ENCODE data around the gene SPATA24. TPM values are rescaled to one million over a fixed set of nuclear protein-coding genes. Genes with fewer than 3 reads are reported as not detected.
A peak's percentile ranks its signal among the peaks of the same experiment; 100 is the strongest.

The SPATA24 gene
- total and polyA plus RNA-seq, 2 donors (not counting 1 experiment from before 2014, with no cell fraction given), result 5.6 to 7.4 TPM

DNA sequence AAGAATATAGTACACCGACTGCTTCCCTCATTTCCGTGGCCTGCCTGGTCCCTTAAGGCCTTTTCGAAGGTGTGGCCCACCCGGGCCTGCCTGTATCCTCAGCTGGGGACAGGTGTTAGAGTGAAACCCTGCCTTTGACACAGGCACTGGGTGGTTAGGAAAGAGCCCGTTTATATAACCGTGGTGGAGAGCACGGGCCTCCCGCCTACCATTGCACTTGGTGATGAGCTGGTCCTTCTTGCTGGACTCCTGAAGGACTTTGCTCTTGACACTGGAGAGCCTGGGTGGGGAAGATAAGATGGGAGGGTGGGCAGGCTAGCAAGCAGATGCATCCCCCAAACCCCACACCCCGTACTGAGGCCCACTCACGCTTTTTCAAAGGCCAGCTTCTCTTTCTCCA, 2.3 kb downstream of the SPATA24 start:
- H3K36me3 ChIP-seq (ENCODE audit: control insufficient read depth, insufficient read depth, low read length), result no peaks in the 10 kb centered on the region
- TF ChIP-seq, protein P1, sequence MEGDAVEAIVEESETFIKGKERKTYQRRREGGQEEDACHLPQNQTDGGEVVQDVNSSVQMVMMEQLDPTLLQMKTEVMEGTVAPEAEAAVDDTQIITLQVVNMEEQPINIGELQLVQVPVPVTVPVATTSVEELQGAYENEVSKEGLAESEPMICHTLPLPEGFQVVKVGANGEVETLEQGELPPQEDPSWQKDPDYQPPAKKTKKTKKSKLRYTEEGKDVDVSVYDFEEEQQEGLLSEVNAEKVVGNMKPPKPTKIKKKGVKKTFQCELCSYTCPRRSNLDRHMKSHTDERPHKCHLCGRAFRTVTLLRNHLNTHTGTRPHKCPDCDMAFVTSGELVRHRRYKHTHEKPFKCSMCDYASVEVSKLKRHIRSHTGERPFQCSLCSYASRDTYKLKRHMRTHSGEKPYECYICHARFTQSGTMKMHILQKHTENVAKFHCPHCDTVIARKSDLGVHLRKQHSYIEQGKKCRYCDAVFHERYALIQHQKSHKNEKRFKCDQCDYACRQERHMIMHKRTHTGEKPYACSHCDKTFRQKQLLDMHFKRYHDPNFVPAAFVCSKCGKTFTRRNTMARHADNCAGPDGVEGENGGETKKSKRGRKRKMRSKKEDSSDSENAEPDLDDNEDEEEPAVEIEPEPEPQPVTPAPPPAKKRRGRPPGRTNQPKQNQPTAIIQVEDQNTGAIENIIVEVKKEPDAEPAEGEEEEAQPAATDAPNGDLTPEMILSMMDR (conservative IDR thresholded peaks at IDR 0.05 in 1 of 2, IDR thresholded peaks at IDR 0.05 in 1 of 2; ENCODE audit: low read depth in 1 of 2, low read length in 2 of 2), result no peak
- TF ChIP-seq EZH2 (IDR thresholded peaks at IDR 0.05; ENCODE audit: low read length, missing control alignments), result no peak
- no peak overlapping the region for H3K27ac ChIP-seq (ENCODE audit: insufficient read depth, low read length)
- no peak for DNase-seq (ENCODE audit: low read depth in 2 of 2)
- H3K79me2 ChIP-seq (ENCODE audit: control insufficient read depth, insufficient read depth, low read length), result no peaks in the 10 kb centered on the region
- H3K4me3 ChIP-seq (replicated peaks in 1 of 4; ENCODE audit: control extremely low read depth in 1 of 4, insufficient read depth in 1 of 4, low read depth in 3 of 4, low read length in 4 of 4), result no peak overlapping the region
- H3K4me2 ChIP-seq (ENCODE audit: extremely low read depth, insufficient read depth, low read length), result no peak overlapping the region
- H2AFZ ChIP-seq (ENCODE audit: low read length), result no peak overlapping the region
- no peak overlapping the region for H3K9ac ChIP-seq (ENCODE audit: insufficient read depth, low read length)
- peaks cover 6% of the 10 kb centered on the region for H3K4me1 ChIP-seq (ENCODE audit: control insufficient read depth, extremely low read depth, insufficient read depth, low read length)
- no peaks in the 10 kb centered on the region for H3K9me3 ChIP-seq (ENCODE audit: control insufficient read depth, insufficient read depth, low read depth, low read length)
- H4K20me1 ChIP-seq (ENCODE audit: control insufficient read depth, extremely low read depth, insufficient read depth, low read length), result no peaks in the 10 kb centered on the region
- no peaks in the 10 kb centered on the region for H3K27me3 ChIP-seq (ENCODE audit: control insufficient read depth, insufficient read depth, low read length)

DNA sequence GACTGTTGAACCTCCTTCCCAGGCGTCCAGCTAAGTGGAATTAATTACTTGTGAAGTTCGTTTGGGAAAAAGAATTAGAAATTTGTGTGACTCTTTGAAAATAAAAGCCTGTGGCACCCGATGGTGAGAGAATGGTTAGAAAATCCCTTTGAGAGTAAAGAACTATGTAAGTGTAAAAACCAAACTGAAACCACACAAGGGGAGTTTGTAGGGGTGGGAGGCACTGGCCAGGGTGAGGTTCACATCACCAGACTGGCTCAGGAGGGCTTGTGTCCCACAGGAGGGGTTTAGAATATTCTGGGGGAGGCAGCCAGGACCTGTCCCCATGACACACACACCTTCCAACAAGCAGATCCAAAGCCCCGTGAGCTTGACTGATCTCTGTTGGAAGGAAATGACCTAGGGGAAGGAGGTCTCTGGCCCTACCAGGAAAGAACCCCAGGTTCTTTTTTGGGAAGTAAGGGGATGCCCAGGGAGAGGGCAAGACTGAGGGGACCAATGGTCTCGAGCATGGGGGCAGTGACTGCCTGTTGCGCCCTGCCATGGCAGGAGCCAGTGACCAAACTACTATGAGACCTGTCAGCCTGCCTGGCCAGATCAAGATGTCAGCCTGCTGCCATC, 4.3 kb downstream of the SPATA24 start:
- TF ChIP-seq EZH2 (IDR thresholded peaks at IDR 0.05; ENCODE audit: low read length, missing control alignments), result no peak
- TF ChIP-seq, protein P1 (conservative IDR thresholded peaks at IDR 0.05 in 1 of 2, IDR thresholded peaks at IDR 0.05 in 1 of 2; ENCODE audit: low read depth in 1 of 2, low read length in 2 of 2), result no peak
- Histone ChIP-seq H3K9ac (ENCODE audit: insufficient read depth, low read length) (no peak overlapping the region), H3K36me3 (ENCODE audit: control insufficient read depth, insufficient read depth, low read length) (no peaks in the 10 kb centered on the region), H3K27ac (ENCODE audit: insufficient read depth, low read length) (no peak overlapping the region), H3K9me3 (ENCODE audit: control insufficient read depth, insufficient read depth, low read depth, low read length) (no peaks in the 10 kb centered on the region), H3K4me2 (ENCODE audit: extremely low read depth, insufficient read depth, low read length) (no peak overlapping the region), H3K4me1 (ENCODE audit: control insufficient read depth, extremely low read depth, insufficient read depth, low read length) (peaks cover 13% of the 10 kb centered on the region), H2AFZ (ENCODE audit: low read length) (no peak overlapping the region), H3K79me2 (ENCODE audit: control insufficient read depth, insufficient read depth, low read length) (no peaks in the 10 kb centered on the region), H3K27me3 (ENCODE audit: control insufficient read depth, insufficient read depth, low read length) (peaks cover 3% of the 10 kb centered on the region), H4K20me1 (ENCODE audit: control insufficient read depth, extremely low read depth, insufficient read depth, low read length) (no peaks in the 10 kb centered on the region), H3K4me3 (replicated peaks in 1 of 4; ENCODE audit: control extremely low read depth in 1 of 4, insufficient read depth in 1 of 4, low read depth in 3 of 4, low read length in 4 of 4) (no peak overlapping the region)
- DNase-seq (ENCODE audit: low read depth in 2 of 2), result no peak

DNA sequence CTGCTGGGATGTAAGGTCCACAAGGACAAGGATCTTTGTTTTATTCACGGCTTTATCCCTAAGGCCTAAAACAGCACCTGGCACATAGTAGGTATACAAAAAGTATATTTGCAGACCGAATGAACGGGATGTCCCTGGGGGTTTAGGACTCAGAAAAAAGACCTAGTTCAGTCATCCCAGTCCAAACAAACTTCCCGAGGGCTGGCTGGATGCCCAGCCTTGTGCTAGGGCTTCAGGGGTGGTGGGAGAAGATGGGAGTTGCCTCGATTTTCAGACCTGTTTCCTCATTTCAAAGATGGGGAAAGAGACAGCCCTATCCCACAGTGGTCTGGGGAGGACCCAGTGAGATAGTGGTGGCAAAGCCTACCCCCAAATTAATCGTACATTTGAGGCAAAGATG, 6.0 kb downstream of the SPATA24 start:
- no peaks in the 10 kb centered on the region for H4K20me1 ChIP-seq (ENCODE audit: control insufficient read depth, extremely low read depth, insufficient read depth, low read length)
- no peak overlapping the region for H3K27ac ChIP-seq (ENCODE audit: insufficient read depth, low read length)
- H3K9ac ChIP-seq (ENCODE audit: insufficient read depth, low read length), result no peak overlapping the region
- peaks cover 8% of the 10 kb centered on the region for H3K4me1 ChIP-seq (ENCODE audit: control insufficient read depth, extremely low read depth, insufficient read depth, low read length)
- DNase-seq (ENCODE audit: low read depth in 2 of 2), result peak in 1 of 2 donors; percentile 51
- no peak for TF ChIP-seq EZH2 (IDR thresholded peaks at IDR 0.05; ENCODE audit: low read length, missing control alignments)
- TF ChIP-seq, protein P1 (conservative IDR thresholded peaks at IDR 0.05 in 1 of 2, IDR thresholded peaks at IDR 0.05 in 1 of 2; ENCODE audit: low read depth in 1 of 2, low read length in 2 of 2), result no peak
- peaks cover 11% of the 10 kb centered on the region for H3K27me3 ChIP-seq (ENCODE audit: control insufficient read depth, insufficient read depth, low read length)
- H3K79me2 ChIP-seq (ENCODE audit: control insufficient read depth, insufficient read depth, low read length), result no peaks in the 10 kb centered on the region
- H3K4me3 ChIP-seq (replicated peaks in 1 of 4; ENCODE audit: control extremely low read depth in 1 of 4, insufficient read depth in 1 of 4, low read depth in 3 of 4, low read length in 4 of 4), result no peak overlapping the region
- H3K36me3 ChIP-seq (ENCODE audit: control insufficient read depth, insufficient read depth, low read length), result no peaks in the 10 kb centered on the region
- no peaks in the 10 kb centered on the region for H3K9me3 ChIP-seq (ENCODE audit: control insufficient read depth, insufficient read depth, low read depth, low read length)
- H2AFZ ChIP-seq (ENCODE audit: low read length), result no peak overlapping the region
- no peak overlapping the region for H3K4me2 ChIP-seq (ENCODE audit: extremely low read depth, insufficient read depth, low read length)

All from fibroblast of lung (primary cell).